Measurements from ENCODE around the gene ARHGAP27. TPM values are rescaled to one million over a fixed set of nuclear protein-coding genes. Genes with fewer than 3 reads are reported as not detected.

Gene ARHGAP27
- total RNA-seq, 1 donor from 2014 or later, result 10.0 TPM

DNA sequence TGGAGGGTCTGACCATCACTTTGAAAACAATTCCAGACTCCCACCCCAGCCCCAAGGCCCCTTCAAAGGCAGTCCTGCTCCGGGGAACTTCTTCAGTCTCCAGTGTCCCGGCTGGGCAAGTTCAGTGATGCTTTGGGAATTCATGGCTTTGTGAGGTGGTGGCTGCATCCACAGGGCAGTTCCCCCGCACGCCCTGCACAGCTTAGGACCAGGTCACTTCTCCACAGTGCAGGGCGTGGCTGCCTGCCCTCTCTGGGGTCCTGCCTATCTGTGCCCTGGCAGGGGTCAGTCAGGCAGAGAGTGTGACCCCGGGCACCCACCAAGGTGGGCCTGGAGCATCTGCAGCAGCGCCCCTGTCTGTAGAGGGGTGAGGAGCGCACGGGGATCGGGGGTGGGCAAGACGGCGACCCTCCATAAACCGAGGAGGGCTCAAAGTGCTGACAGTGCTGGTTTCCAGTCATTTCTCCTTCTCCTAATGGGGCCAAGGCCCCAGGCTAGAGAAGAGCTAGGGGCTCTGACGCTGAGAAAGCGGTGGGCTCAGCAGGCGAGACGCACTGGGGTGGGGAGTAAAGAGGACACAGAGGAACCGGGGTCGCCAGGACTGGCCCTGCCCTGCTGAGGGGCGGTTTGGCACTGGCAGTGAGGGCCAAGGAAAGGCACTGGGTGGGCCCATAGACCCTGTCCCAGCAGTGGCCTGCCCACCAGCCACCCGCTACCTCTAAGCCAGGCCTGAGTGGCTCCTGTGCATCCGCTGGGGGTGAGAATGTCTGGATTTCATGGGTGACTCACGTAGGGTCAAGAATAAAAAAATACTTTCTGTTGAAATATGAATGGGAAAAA is 4.2 kb upstream of the ARHGAP27 start:
- Mint-ChIP-seq H3K4me3 (ENCODE audit: unreplicated experiment) (no peak overlapping the region), H3K27ac (ENCODE audit: unreplicated experiment) (peak overlapping the region; percentile 58), H3K9me3 (ENCODE audit: unreplicated experiment) (no peaks in the 10 kb centered on the region), H3K27me3 (ENCODE audit: low read depth, unreplicated experiment) (no peaks in the 10 kb centered on the region), H3K36me3 (ENCODE audit: low read depth, unreplicated experiment) (peaks cover 6% of the 10 kb centered on the region), H3K4me1 (ENCODE audit: low read depth, unreplicated experiment) (peaks cover 23% of the 10 kb centered on the region)
- Histone ChIP-seq H3K27me3 (ENCODE audit: insufficient read depth, low read length) (no peaks in the 10 kb centered on the region), H3K4me1 (ENCODE audit: insufficient read depth, low read length) (peaks cover 23% of the 10 kb centered on the region), H3K27ac (ENCODE audit: low read depth, low read length) (no peak overlapping the region), H3K4me3 (ENCODE audit: insufficient read depth, low read depth, low read length) (no peak overlapping the region), H3K79me2 (ENCODE audit: insufficient read depth, low read length) (no peaks in the 10 kb centered on the region), H3K9ac (ENCODE audit: low read length) (no peak overlapping the region), H2AFZ (ENCODE audit: low read depth, low read length) (no peak overlapping the region), H3K4me2 (ENCODE audit: low read length) (no peak overlapping the region), H3K36me3 (ENCODE audit: insufficient read depth, low read length) (no peaks in the 10 kb centered on the region), H4K20me1 (ENCODE audit: insufficient read depth, low read length) (peaks cover 7% of the 10 kb centered on the region), H3K9me3 (ENCODE audit: insufficient read depth, low read depth, low read length) (no peaks in the 10 kb centered on the region)
- TF ChIP-seq, protein P1, sequence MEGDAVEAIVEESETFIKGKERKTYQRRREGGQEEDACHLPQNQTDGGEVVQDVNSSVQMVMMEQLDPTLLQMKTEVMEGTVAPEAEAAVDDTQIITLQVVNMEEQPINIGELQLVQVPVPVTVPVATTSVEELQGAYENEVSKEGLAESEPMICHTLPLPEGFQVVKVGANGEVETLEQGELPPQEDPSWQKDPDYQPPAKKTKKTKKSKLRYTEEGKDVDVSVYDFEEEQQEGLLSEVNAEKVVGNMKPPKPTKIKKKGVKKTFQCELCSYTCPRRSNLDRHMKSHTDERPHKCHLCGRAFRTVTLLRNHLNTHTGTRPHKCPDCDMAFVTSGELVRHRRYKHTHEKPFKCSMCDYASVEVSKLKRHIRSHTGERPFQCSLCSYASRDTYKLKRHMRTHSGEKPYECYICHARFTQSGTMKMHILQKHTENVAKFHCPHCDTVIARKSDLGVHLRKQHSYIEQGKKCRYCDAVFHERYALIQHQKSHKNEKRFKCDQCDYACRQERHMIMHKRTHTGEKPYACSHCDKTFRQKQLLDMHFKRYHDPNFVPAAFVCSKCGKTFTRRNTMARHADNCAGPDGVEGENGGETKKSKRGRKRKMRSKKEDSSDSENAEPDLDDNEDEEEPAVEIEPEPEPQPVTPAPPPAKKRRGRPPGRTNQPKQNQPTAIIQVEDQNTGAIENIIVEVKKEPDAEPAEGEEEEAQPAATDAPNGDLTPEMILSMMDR (IDR thresholded peaks at IDR 0.05; ENCODE audit: insufficient read depth, low read depth, low read length), result no peak
- no peak for TF ChIP-seq EZH2 (IDR thresholded peaks at IDR 0.05; ENCODE audit: insufficient read depth, low read length)
- DNase-seq (ENCODE audit: low read depth), result no peak
- no peak for FAIRE-seq

DNA sequence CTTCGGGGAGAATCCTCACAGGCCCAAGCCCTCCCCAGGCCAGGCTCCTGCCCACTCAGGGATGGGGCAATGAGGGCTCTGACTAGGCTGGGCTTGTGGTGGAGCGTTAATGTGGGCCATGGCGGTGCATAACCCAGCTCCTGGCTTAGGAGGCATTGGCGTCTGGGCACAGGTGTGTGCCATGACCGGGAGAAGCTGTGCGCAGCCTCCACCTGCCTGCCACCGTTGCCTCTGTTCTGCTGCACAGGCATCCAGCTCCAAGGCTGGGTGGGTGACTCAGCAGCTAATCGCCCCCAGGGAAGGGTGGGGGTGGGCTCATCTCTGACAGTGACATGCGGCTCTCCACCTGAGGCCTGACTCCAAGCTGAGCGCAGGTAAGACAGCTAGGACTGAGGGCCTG is 3.5 kb upstream of the ARHGAP27 start:
- Histone ChIP-seq H3K27me3 (ENCODE audit: insufficient read depth, low read length) (peaks cover under 1% of the 10 kb centered on the region), H3K4me2 (ENCODE audit: low read length) (no peak overlapping the region), H3K9ac (ENCODE audit: low read length) (no peak overlapping the region), H3K27ac (ENCODE audit: low read depth, low read length) (no peak overlapping the region), H3K36me3 (ENCODE audit: insufficient read depth, low read length) (no peaks in the 10 kb centered on the region), H2AFZ (ENCODE audit: low read depth, low read length) (no peak overlapping the region), H3K79me2 (ENCODE audit: insufficient read depth, low read length) (no peaks in the 10 kb centered on the region), H3K4me3 (ENCODE audit: insufficient read depth, low read depth, low read length) (no peak overlapping the region), H3K4me1 (ENCODE audit: insufficient read depth, low read length) (peaks cover 28% of the 10 kb centered on the region), H3K9me3 (ENCODE audit: insufficient read depth, low read depth, low read length) (no peaks in the 10 kb centered on the region), H4K20me1 (ENCODE audit: insufficient read depth, low read length) (peaks cover 7% of the 10 kb centered on the region)
- peaks cover 23% of the 10 kb centered on the region for H3K4me1 Mint-ChIP-seq (ENCODE audit: low read depth, unreplicated experiment)
- DNase-seq (ENCODE audit: low read depth), result no peak
- no peak overlapping the region for H3K27ac Mint-ChIP-seq (ENCODE audit: unreplicated experiment)
- FAIRE-seq, result no peak
- H3K36me3 Mint-ChIP-seq (ENCODE audit: low read depth, unreplicated experiment), result peaks cover 6% of the 10 kb centered on the region
- H3K9me3 Mint-ChIP-seq (ENCODE audit: unreplicated experiment), result no peaks in the 10 kb centered on the region
- no peak overlapping the region for H3K4me3 Mint-ChIP-seq (ENCODE audit: unreplicated experiment)
- H3K27me3 Mint-ChIP-seq (ENCODE audit: low read depth, unreplicated experiment), result no peaks in the 10 kb centered on the region
- TF ChIP-seq, protein P1 (IDR thresholded peaks at IDR 0.05; ENCODE audit: insufficient read depth, low read depth, low read length), result no peak
- no peak for TF ChIP-seq EZH2 (IDR thresholded peaks at IDR 0.05; ENCODE audit: insufficient read depth, low read length)

DNA sequence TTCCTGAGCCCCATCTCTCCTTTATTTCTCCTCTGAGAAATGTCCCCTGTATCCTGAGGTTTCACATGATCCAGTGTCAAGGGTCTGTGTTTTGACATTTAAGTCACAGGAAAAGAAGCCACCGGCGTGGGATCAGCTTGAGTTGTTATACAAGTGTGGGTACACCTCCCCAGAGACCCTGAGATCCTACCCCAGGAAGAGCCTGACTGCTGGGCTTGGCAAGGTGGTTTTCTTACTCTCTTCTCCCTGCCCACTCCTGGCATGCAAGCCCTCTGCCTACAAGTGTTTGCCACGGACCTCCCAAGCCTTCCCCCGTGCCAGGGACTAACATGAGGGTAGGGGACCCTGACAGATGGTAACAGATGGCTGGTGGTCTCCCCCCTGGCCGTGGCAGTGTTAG is 2.8 kb upstream of the ARHGAP27 start:
- Histone ChIP-seq H3K4me1 (ENCODE audit: insufficient read depth, low read length) (peaks cover 29% of the 10 kb centered on the region), H3K36me3 (ENCODE audit: insufficient read depth, low read length) (no peaks in the 10 kb centered on the region), H3K27ac (ENCODE audit: low read depth, low read length) (no peak overlapping the region), H4K20me1 (ENCODE audit: insufficient read depth, low read length) (peaks cover 10% of the 10 kb centered on the region), H3K4me2 (ENCODE audit: low read length) (no peak overlapping the region), H2AFZ (ENCODE audit: low read depth, low read length) (no peak overlapping the region), H3K4me3 (ENCODE audit: insufficient read depth, low read depth, low read length) (no peak overlapping the region), H3K9me3 (ENCODE audit: insufficient read depth, low read depth, low read length) (no peaks in the 10 kb centered on the region), H3K27me3 (ENCODE audit: insufficient read depth, low read length) (peaks cover 8% of the 10 kb centered on the region), H3K9ac (ENCODE audit: low read length) (no peak overlapping the region), H3K79me2 (ENCODE audit: insufficient read depth, low read length) (no peaks in the 10 kb centered on the region)
- Mint-ChIP-seq H3K9me3 (ENCODE audit: unreplicated experiment) (no peaks in the 10 kb centered on the region), H3K4me1 (ENCODE audit: low read depth, unreplicated experiment) (peaks cover 22% of the 10 kb centered on the region), H3K27me3 (ENCODE audit: low read depth, unreplicated experiment) (peaks cover 3% of the 10 kb centered on the region), H3K4me3 (ENCODE audit: unreplicated experiment) (no peak overlapping the region), H3K36me3 (ENCODE audit: low read depth, unreplicated experiment) (peaks cover 6% of the 10 kb centered on the region), H3K27ac (ENCODE audit: unreplicated experiment) (peak overlapping the region; percentile 53)
- no peak for DNase-seq (ENCODE audit: low read depth)
- no peak for FAIRE-seq
- no peak for TF ChIP-seq EZH2 (IDR thresholded peaks at IDR 0.05; ENCODE audit: insufficient read depth, low read length)
- TF ChIP-seq, protein P1 (IDR thresholded peaks at IDR 0.05; ENCODE audit: insufficient read depth, low read depth, low read length), result no peak
